Suppressor macrophage (primary cell): ENCODE data around the gene PFKFB4.
"Not testable (repeated sequence)": the region's sequence is repeated elsewhere in the genome, so short reads cannot be mapped to it uniquely, and the experiment has no call there.

Experiments
- DNase-seq, 4 experiments: peaks; one replicate each; pipeline ENCODE4 v3.0.0-alpha.2; 2020 to 2022

PFKFB4 gene

DNA sequence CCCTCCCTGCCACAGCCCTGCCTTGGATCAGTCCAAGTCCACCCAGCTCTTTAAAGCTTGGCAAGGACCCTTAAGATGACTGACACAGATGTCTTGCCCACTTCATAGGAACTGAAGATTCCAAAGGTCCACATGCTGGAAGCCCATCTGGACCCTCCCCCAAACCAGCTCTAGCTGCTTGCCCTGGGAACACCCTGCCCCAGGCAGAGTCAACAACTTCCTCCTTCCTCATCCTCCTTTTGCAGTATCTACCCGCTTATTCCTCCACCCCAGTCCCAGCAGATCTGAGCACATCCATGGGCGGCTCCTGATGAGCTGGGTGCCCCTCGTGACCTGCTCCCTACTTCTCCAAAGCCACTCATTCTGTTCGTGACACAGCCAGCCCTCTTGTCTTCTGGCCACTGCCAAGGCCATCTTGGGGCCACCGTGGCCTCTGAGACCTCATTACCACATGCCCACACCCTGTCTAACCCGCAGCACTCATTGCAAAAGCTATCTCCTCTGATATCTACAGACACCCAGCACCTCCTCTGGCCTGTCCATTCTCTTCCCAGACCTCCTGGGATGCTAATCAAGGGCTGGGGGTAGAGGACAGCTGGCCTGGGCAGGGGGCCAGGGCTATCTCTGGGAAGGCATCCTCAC is 2.0 kb upstream of the PFKFB4 start:
- DNase-seq: peak; percentile 93 to 97 (median 96)

DNA sequence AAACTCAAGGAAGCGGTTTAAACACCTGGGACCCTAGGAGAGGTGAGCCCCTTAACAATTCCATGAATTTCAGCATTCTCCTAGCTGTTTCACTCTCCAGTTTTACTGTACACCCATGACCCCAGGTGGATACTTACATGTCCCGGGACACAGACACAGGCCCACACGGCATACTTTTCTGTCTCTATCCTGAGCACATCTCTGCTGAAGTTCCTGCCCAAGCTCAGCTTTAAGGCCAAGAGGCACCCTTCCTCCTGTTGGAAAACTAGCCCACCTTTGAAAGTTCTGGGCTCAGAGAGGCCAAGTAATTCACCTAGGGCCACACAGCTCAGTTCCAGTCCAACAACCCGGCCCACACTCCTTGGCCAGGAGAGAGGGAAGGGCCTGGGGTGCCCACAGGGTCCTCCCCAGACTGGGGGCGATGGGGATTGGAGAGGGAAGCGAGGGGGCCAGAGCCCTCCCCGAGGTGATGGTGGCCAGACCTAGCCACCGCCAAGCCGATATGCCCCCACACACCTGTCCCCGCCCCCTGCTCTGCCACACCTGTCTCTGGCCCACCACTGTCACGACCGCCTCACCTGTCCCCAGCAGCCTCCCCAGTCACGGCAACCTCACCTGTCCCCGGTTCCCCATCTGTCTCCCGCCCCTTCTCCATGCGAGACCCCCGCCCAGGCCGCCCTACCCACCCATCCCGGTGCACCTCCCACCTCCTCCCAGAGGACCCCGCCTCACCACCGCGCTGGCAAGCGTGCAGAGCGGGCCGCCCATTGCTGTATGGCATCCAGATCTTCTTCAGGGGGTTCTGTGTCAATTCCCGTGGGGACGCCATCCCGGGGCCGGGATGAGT is 431 bp downstream of the PFKFB4 start:
- no peak for DNase-seq

DNA sequence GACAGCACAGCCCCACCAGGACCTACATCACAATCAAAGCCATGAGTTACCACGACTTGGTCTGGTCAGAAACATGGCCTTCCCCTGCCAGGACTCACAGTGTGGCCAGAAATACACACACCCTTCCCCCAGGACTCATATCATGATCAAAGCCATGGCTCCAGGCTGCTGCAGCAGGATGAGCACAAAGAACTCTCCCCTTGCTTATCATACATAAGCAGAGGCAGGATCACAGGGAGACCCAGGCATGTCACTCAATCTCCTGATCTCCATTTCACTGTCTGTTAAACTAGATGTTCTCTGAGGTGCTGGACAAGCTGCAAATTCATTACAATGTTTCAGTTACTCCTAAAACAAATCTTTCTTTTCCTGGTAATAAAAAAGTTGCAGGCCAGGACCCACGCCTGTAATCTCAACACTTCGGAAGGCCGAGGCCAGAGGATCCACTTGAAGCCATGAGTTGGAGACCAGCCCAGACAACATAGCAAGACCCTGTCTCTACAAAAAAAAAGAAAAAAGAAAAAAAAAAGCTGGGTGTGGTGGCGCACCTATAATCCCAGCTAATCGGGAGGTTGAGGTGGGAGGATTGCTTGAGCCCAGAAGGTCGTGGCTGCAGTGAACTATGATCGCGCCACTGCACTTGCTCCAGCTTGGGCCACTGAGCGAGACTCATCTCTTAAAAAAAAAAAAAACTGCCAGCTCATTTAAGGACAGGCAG is 1.2 kb downstream of the PFKFB4 start:
- no peak for DNase-seq

DNA sequence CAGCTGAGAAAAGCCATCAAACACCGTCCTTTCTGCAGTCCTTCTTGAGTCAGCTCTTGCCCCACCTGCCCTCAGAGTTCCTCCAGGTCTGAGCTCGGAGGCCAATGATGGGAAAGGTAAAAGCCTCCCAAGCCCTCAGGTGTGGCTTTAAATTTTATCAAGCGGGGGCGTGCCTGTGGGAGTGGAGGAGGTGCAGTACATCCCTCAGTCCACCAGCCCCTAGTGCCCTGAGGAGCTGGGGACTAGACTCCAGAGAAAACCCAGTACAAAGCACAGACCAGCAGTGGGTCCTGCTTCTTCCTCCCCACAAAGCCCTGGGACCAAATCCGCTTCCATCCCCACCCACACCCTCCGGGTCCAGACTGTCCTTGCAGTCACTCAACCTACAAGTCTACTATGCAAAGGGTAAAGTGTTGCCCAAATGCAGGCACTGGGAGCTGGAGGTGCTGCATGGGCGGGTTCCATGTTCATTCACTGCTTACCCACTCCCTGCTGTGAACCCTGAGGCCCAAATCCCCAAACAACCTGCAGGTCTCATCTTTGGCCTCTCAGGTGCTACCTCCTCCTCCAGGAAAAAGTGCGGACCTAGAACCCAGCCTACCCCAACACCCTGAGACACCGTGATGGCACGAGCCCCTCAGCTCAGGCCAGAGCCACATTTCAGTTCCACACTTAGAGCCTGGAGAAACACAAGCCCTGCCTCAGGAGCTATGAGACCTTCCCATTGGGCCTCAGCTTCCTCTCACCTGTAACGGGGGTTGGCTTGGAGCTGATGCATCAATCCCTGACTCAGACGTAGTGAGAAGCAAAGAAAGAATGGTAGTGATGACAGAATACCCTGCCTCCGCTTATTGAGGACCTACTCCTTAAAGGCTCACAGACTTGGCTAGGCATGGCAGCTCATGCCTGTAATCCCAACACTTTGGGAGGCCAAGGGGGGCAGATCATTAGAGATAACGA is 2.4 kb downstream of the PFKFB4 start:
- no peak for DNase-seq

DNA sequence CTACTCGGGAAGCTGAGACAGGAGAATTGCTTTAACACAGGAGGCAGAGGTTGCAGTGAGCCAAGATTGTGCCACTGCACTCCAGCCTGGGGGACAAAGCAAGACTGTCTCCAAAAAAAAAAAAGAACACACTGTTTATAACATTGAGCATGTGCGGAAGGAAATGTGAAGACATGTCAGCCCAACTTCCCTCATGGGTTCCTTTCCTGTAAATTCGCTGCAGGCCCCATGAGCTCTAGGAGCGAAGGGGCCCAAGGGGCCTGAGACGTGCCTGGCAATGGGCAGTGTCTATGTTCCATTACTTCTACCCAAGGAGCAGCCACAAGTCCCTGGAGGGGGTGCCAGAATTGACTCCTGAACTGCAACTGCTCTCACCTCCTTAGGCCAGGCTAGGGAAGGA is 3.2 kb downstream of the PFKFB4 start:
- peak in 3 of 4 experiments; percentile 36 to 58 (median 41) for DNase-seq

DNA sequence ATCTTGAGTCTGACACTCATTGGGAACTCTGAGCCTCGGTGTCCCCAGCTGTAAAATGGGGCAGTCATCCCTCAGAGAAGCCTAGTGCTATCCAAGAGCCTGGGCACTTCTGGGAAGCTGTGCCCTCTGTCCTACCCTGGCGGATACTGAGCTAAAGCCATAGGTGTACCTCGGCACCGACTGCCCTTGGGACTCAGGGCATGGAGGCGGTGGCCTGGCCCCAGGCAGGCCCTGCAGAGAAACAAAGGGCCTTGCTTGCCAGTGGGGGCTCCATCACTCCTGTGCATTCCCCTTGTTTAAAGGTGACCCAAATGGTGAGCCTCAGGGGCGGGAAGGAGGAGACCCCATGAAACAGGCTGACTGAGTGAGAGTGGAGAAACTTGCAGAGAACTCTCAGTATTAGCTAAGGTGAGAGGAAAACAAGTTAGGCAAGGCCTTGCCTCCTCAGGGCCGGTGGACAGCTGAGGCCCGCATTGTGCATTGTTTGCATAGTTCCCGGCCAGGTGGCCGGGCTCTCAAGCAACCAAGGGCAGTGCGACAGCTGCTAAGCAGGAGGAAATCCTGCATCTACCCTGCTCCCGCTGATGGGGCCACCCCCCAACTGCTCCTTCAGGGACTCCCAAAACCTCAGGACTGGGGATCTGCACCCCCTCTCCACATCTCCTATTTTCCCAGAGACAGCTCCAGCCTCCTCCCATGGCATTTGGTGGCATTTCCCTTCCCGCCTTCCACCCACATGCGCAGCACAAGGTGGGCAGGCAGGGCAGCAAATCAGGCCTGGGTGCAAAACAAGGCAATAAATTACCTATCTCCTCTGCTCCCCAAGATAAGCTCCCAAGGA is 4.3 kb downstream of the PFKFB4 start:
- DNase-seq: no peak

DNA sequence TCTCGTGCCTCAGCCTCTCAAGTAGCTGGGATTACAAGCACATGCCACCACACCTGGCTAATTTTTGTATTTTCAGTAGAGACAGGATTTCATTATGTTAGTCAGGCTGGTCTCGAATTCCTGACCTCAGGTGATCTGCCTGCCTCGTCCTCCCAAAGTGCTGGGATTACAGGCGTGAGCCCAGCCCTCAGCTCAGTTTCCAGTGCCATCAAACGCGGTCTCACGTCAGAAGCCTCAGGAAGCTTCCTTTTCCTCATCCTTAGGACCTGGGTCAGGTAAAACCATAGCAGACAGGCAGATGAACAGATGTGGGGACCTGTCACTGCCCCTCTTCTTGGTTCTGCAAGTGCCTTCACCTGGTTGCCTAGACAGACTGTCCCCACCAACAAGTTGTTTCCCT is 5.0 kb downstream of the PFKFB4 start:
- DNase-seq: not testable (repeated sequence)

DNA sequence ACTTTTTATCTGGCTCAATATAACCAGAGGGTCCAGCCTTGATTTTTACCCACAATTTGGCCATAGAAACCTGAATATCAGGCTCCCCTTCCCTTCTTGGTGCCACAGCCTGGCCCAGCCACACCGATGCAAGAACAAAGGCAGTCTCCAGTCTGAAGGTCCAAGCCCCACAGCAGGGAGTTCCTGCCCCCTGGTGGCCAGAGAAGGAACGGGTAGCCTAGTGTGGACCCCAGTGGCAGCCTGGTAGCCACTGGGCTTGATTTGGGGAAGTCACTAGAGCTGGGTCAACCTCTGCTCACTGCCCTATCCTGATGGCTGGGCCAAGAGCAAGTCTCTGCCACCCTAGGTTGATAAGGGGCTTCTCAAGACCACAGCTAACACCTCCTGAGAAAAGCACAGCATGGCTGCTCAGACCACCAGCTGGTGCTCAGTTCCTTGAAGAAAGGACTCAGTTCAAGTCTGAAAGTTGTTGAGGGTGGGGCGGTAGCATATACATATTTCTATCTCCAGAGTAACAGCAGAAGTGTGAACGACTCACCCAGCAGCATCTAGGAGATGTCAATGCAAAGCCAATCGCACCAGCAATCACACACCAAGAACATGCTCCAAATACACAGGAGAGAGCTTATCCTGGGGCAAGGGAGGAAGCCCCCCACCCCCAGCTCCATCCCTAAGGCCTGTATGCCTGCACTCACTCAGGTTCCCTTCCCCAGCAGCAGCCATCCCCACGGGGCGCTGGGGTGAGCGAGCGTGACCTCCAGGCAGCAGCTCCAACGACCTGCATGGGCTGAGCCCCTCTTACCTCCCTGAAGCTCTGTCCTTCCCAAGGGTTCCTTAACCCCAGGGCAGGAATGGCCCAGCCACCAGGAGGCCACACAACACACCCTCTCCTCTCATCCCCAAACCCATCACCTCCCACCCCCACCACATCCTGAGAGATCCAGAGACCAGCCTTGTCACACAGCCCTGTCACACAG is 7.6 kb downstream of the PFKFB4 start:
- DNase-seq: peak; percentile 95 to 97 (median 96)

DNA sequence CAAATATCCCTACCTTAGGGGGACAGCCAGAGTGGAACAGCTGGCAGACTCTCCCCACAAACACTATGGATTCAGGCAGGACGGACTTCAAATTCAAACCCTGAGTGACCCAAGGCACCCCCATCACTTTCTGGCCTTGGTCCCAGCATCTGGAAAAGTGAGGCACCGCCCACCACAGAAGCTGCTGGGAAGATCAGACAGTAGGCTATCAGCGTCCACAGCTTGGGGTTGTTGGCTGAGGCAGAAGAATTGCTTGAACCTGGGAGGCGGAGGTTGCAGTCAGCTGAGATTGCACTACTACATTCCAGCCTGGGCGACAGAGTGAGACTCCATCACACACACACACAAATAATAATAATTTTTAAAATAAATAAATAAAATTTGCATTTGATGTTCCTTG is 8.5 kb downstream of the PFKFB4 start:
- no peak for DNase-seq

DNA sequence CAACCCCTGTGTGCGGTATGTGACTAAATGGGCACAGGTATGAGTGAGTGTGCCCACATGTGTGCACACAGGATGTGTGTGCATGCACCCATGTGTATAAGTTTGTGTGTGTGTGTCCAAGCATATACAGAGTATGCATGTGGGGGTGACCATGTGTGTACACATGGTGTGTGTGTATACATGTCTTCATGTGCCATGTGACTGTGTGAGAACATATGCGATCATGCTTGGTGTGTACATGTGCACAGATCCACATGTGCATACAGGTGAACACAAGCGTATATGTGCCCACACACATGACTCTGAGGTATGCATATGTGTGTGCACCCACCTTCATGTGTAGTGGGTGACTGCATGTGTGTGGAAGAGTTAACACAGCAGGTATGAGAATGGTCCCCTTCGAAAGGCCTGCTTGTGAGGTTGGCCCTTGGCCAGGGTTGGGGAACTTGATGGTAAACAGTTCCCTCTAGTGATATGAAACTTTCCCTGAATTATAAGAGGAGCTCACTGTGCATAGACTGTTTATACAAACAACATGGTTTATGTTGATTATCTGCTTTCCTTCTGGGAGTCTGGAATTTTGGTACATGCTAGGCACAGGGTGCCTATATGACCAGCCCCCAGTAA is 10.3 kb downstream of the PFKFB4 start:
- DNase-seq: peak in 1 of 4 experiments; percentile 21

DNA sequence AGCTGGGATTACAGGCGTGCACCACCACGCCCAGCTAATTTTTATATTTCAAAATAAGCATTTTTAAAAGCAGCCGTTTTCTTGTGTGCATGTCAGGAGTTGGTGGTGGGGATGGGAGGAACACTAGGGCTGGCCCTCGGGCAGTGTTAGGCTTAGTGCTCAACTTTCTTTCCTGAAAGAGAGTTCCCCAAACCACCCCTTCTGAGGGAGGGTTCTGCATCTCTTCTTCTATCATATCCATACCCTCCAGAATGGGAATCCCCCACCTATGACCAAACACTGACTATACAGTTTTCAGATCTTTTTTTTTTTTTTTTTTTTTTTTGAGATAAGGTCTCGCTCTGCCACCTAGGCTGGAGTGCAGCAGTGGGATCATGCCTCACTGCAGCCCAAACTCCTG is 12.5 kb downstream of the PFKFB4 start:
- peak in 3 of 4 experiments; percentile 36 to 54 (median 43) for DNase-seq

DNA sequence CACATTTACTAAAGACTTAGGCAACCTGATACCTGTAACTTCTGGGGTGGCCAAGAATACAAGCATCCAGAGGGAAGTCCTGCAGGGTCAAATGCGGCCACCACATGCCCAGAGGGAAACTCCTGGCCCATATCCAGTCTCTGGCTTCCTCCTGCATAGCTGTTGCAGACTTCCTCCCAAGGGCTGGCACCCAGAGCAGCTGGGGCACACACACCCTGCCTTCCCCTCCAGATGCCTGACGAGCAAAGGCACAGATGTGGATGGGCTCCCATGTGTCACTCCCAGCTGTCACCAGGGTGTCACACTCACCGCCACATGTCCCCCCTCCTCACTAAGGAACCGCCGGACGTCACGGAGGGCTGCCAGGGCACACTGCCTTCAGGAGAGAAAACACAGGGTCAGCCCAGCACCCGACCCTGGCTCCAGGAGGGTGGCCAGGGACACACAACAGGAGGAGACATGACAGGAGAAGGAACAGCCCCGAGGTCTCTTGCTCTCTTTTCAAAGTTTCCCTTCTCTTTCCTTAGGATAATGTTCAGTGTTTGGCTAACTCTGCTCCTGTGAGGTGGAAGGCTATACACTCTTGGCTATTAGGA is 13.2 kb downstream of the PFKFB4 start:
- peak; percentile 79 to 88 (median 86) for DNase-seq

DNA sequence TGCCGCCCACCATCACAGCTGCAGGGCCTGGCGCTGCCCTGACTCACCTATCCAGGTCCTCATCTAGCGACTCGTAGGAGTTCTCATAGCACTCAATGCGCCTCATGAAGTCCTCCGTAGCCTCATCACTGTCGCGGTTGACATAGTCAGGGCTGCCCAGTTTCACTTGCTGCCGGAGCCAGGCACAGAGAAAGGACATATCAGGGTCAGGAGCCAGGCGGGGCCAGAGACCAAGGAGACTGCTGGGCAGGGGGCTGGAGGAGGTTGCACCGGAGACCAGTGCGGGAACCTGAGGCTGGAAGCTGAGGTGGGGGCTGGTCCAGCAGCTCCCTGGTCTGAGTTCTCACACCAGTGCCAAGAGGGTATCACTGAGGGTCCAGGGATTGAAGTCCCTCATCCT is 18.2 kb downstream of the PFKFB4 start:
- no peak for DNase-seq

DNA sequence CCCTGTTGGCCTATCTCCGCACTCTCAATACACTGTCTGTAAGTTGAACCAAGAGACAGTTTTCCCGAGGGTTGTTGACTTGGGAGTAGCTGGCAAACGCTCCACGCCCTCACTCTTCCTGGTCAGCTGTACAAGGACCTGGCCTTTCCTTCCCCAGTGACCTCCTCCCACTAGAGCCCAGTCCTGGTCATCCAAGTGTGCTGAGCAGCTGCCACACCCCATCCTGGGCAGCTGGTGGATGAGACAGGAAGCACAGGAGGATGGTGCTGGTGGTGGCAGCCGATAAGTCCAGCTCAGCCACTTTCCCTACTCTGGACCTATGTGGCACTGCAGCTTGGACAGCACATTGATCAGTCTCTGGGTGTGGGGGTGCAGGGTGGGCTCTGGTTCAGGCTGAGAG is 19.8 kb downstream of the PFKFB4 start:
- no peak for DNase-seq

DNA sequence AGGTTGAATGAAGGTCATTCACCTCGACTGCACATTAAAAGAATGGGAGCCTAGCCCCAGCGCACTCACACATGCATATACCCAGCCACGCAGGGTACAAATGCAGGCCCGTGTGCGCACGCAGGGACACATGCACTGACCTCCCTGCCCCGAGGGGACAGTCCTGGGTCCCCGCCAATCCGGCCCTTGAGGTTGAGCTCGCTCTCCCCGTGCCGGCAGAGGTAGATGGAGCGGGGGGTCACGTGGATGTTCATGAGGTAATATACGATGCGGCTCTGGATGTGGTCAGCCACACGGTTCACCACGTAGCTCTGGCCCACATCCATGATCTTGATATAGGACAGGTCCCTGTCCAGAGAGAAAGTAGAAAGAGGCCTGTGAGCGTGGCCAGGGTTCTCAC is 20.5 kb downstream of the PFKFB4 start:
- DNase-seq: no peak

DNA sequence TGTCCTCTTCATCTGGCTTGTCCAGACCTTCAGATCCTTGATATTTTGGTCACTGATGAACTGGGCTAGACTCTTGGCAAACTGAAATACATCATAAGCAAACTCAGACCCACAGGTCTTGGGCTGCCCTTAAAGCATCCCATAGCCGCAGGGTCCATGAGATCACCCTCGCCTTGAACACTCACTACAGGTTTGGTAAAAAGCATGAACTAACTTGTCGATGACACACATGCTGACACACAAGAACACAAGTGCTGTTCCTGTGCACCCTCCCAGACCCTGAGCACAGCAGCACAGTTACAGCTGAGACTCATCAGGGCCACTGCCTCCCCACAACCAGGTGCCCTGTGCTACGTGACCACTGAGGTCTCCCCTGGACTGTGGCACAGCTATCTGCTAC is 21.0 kb downstream of the PFKFB4 start:
- no peak for DNase-seq

DNA sequence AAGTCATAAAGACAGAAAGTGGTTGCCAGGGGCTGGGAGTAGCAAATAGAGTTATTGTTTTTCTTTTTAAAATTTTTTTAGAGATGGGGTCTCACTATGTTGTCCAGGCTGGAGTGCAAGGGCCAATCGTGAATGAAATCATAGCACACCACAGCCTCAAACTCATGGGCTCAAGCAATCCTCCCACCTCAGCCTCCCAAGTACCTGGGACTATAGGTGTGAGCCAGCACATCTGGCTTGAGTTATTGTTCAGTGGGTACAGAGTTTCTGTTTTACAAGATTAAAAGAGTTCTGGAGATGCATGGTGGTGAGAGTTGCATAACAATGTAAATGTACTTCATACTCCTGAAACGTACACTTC is 23.6 kb downstream of the PFKFB4 start:
- no peak for DNase-seq

DNA sequence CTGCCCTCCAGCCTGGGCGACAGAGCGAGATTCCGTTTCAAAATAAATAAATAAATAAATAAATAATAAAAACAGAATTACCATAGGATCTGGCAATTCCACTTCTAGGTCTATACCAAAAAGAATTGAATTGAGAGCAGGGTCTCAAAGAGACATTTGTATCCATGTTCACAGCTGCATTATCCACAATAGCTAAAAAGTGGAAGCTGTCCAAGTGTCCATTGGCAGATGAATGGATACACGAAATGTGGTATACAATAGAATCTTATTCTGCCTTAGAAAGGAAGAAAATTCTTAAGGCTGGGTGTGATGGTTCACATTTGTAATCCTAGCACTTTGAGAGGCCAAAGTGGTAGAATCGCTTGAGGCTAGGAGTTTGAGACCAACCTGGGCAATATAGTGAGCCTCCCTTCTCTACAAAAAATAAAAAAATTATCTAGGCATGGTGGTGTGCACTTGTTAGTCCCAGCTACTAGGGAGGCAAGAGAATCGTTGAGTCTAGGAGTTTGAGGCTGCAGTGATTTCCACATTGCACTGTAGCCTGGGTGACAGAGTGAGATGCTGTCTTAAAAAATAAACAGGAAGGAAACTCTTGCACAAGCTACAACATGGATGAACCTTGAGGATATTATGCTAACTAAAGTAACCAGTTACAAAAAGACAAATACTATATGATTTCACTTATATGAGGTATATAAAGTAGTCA is 24.2 kb downstream of the PFKFB4 start:
- DNase-seq: peak; percentile 63 to 80 (median 71)

DNA sequence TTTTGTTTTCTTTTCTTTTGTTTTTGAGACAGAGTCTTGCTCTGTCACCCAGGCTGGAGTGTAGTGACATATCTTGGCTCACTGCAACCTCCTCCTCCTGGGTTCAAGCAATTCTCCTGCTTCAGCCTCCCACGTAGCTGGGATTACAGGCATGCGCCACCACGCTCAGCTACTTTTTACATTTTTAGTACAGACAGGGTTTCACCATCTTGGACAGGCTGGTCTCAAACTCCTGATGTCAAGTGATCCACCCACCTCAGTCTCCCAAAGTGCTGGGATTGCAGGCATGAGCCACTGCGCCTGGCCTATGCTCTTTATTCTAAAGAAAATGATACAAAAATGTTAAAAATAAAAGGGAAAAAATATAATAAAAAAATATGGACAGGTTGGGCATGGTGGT is 25.9 kb downstream of the PFKFB4 start:
- DNase-seq: peak in 3 of 4 experiments; percentile 26 to 37 (median 34)
